Measurements from ENCODE around the gene TUBGCP2.

TUBGCP2 gene

DNA sequence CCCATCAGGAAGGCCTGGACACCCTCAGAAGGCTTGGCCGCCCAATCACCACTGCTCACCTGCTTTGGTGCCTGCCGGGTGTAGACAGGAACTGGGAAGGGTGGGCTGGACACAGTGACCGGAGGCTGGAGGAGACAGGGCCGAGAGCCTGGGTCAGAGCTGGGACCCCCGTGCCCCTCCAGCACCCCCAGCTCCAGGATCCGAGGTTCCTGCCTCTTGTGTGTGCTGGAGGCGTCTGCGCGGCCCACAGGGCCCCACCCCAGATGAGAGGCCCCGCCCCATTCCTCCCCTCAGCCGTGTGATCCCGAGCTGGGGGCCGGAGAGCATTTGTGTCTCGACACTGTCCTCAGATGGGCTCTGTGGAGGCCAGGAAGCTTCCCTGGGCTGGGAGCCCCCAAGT, 41.4 kb downstream of the TUBGCP2 start:
- Histone ChIP-seq H3K4me3 (ENCODE audit: low read depth, low read length) (no peak overlapping the region), H3K36me3 (ENCODE audit: control insufficient read depth in 2 of 2, insufficient read depth in 1 of 2, low read length in 2 of 2) (peaks cover 0 to 10% of the 10 kb centered on the region in 2 experiments; a peak in 1 of 3 replicates), H3K27ac (ENCODE audit: extremely low read depth, low read depth, low read length) (no peak overlapping the region), H3K9me3 (ENCODE audit: control insufficient read depth, insufficient read depth, low read depth, low read length) (no peaks in the 10 kb centered on the region), H3K4me1 (ENCODE audit: control insufficient read depth, insufficient read depth, low read length) (peaks cover under 1% of the 10 kb centered on the region)
- POLR2A ChIA-PET, result no interaction called here
- TF ChIP-seq, protein P1, sequence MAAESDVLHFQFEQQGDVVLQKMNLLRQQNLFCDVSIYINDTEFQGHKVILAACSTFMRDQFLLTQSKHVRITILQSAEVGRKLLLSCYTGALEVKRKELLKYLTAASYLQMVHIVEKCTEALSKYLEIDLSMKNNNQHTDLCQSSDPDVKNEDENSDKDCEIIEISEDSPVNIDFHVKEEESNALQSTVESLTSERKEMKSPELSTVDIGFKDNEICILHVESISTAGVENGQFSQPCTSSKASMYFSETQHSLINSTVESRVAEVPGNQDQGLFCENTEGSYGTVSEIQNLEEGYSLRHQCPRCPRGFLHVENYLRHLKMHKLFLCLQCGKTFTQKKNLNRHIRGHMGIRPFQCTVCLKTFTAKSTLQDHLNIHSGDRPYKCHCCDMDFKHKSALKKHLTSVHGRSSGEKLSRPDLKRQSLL (tag by site-specific recombination; IDR thresholded peaks at IDR 0.05), result no peak
- no peak for TF ChIP-seq HOXC10 (CRISPR knock-in tag; IDR thresholded peaks at IDR 0.05)
- no peak for TF ChIP-seq GLIS1 (tag by site-specific recombination; IDR thresholded peaks at IDR 0.05)
- TF ChIP-seq, protein P2, sequence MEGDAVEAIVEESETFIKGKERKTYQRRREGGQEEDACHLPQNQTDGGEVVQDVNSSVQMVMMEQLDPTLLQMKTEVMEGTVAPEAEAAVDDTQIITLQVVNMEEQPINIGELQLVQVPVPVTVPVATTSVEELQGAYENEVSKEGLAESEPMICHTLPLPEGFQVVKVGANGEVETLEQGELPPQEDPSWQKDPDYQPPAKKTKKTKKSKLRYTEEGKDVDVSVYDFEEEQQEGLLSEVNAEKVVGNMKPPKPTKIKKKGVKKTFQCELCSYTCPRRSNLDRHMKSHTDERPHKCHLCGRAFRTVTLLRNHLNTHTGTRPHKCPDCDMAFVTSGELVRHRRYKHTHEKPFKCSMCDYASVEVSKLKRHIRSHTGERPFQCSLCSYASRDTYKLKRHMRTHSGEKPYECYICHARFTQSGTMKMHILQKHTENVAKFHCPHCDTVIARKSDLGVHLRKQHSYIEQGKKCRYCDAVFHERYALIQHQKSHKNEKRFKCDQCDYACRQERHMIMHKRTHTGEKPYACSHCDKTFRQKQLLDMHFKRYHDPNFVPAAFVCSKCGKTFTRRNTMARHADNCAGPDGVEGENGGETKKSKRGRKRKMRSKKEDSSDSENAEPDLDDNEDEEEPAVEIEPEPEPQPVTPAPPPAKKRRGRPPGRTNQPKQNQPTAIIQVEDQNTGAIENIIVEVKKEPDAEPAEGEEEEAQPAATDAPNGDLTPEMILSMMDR (tag by site-specific recombination; IDR thresholded peaks at IDR 0.05), result no peak
- no peak for TF ChIP-seq ZFP3 (tag by site-specific recombination; IDR thresholded peaks at IDR 0.05; ENCODE audit: low read depth)
- TF ChIP-seq KLF7 (tag by site-specific recombination; IDR thresholded peaks at IDR 0.05; ENCODE audit: borderline replicate concordance), result no peak
- TF ChIP-seq, protein P3, sequence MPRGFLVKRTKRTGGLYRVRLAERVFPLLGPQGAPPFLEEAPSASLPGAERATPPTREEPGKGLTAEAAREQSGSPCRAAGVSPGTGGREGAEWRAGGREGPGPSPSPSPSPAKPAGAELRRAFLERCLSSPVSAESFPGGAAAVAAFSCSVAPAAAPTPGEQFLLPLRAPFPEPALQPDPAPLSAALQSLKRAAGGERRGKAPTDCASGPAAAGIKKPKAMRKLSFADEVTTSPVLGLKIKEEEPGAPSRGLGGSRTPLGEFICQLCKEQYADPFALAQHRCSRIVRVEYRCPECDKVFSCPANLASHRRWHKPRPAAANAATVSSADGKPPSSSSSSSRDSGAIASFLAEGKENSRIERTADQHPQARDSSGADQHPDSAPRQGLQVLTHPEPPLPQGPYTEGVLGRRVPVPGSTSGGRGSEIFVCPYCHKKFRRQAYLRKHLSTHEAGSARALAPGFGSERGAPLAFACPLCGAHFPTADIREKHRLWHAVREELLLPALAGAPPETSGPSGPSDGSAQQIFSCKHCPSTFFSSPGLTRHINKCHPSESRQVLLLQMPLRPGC (tag by site-specific recombination; IDR thresholded peaks at IDR 0.05), result no peak
- no peak for TF ChIP-seq FEZF1 (tag by site-specific recombination; IDR thresholded peaks at IDR 0.05)
- TF ChIP-seq, protein P4, sequence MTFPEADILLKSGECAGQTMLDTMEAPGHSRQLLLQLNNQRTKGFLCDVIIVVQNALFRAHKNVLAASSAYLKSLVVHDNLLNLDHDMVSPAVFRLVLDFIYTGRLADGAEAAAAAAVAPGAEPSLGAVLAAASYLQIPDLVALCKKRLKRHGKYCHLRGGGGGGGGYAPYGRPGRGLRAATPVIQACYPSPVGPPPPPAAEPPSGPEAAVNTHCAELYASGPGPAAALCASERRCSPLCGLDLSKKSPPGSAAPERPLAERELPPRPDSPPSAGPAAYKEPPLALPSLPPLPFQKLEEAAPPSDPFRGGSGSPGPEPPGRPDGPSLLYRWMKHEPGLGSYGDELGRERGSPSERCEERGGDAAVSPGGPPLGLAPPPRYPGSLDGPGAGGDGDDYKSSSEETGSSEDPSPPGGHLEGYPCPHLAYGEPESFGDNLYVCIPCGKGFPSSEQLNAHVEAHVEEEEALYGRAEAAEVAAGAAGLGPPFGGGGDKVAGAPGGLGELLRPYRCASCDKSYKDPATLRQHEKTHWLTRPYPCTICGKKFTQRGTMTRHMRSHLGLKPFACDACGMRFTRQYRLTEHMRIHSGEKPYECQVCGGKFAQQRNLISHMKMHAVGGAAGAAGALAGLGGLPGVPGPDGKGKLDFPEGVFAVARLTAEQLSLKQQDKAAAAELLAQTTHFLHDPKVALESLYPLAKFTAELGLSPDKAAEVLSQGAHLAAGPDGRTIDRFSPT (tag by site-specific recombination; IDR thresholded peaks at IDR 0.05), result no peak
- no peak for TF ChIP-seq SP3 (tag by site-specific recombination; IDR thresholded peaks at IDR 0.05)
- TF ChIP-seq, protein P5, sequence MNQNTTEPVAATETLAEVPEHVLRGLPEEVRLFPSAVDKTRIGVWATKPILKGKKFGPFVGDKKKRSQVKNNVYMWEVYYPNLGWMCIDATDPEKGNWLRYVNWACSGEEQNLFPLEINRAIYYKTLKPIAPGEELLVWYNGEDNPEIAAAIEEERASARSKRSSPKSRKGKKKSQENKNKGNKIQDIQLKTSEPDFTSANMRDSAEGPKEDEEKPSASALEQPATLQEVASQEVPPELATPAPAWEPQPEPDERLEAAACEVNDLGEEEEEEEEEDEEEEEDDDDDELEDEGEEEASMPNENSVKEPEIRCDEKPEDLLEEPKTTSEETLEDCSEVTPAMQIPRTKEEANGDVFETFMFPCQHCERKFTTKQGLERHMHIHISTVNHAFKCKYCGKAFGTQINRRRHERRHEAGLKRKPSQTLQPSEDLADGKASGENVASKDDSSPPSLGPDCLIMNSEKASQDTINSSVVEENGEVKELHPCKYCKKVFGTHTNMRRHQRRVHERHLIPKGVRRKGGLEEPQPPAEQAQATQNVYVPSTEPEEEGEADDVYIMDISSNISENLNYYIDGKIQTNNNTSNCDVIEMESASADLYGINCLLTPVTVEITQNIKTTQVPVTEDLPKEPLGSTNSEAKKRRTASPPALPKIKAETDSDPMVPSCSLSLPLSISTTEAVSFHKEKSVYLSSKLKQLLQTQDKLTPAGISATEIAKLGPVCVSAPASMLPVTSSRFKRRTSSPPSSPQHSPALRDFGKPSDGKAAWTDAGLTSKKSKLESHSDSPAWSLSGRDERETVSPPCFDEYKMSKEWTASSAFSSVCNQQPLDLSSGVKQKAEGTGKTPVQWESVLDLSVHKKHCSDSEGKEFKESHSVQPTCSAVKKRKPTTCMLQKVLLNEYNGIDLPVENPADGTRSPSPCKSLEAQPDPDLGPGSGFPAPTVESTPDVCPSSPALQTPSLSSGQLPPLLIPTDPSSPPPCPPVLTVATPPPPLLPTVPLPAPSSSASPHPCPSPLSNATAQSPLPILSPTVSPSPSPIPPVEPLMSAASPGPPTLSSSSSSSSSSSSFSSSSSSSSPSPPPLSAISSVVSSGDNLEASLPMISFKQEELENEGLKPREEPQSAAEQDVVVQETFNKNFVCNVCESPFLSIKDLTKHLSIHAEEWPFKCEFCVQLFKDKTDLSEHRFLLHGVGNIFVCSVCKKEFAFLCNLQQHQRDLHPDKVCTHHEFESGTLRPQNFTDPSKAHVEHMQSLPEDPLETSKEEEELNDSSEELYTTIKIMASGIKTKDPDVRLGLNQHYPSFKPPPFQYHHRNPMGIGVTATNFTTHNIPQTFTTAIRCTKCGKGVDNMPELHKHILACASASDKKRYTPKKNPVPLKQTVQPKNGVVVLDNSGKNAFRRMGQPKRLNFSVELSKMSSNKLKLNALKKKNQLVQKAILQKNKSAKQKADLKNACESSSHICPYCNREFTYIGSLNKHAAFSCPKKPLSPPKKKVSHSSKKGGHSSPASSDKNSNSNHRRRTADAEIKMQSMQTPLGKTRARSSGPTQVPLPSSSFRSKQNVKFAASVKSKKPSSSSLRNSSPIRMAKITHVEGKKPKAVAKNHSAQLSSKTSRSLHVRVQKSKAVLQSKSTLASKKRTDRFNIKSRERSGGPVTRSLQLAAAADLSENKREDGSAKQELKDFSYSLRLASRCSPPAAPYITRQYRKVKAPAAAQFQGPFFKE (tag by site-specific recombination; IDR thresholded peaks at IDR 0.05; ENCODE audit: borderline replicate concordance), result no peak
- TF ChIP-seq BCL11B (tag by site-specific recombination; IDR thresholded peaks at IDR 0.05; ENCODE audit: low read depth), result no peak
- TF ChIP-seq ZSCAN23 (tag by site-specific recombination; IDR thresholded peaks at IDR 0.05), result no peak
- no peak for TF ChIP-seq SALL2 (tag by site-specific recombination; IDR thresholded peaks at IDR 0.05; ENCODE audit: borderline replicate concordance)
- no peak for TF ChIP-seq ZNF138 (tag by site-specific recombination; IDR thresholded peaks at IDR 0.05; ENCODE audit: borderline replicate concordance)
- no peak for TF ChIP-seq KLF8 (tag by site-specific recombination; IDR thresholded peaks at IDR 0.05)
- CTCF ChIA-PET, result interaction anchor here (0.7 kb wide), 1 partner anchor 124 kb away, joined by 3 read pairs; no protein-coding TSS in a partner anchor

All from HEK293 (cell line).